Fibroblast of the aortic adventitia (primary cell): ENCODE results near the gene IGF2. TPM values are rescaled to one million over a fixed set of nuclear protein-coding genes. Genes with fewer than 3 reads are reported as not detected.

Source experiments
- DNase-seq: peaks from one replicate; pipeline ENCODE4 v3.0.0-alpha.2; 2010; ENCODE audit warnings: low read depth
- H3K4me3 ChIP-seq: 2 replicates; pipeline ENCODE4 v1.5.1; 2011; ENCODE audit warnings: low read depth, mild to moderate bottlenecking, control low read depth, low read length, moderate library complexity
- CTCF ChIP-seq: IDR thresholded peaks from 2 replicates; pipeline ENCODE4 v1.5.1; 2011; ENCODE audit warnings: mild to moderate bottlenecking, low read length, control low read depth, inconsistent platforms; ENCODE audit not compliant: insufficient read depth
- total RNA-seq: library from RNA; depleted of rRNA; stranded (reverse); fragments of >200 nt; gene quantifications from 2 replicates; pipeline ENCODE4 v1.2.3, GENCODE V29; 2012; ENCODE audit warnings: low replicate concordance

The IGF2 gene
- total RNA-seq, 1 donor = 3.3 TPM

- TF ChIP-seq CTCF = no peak
- no peak for DNase-seq
- H3K4me3 ChIP-seq = no peak overlapping the region
These were observed 2.8 kb downstream of the IGF2 start for GRCh38 chr11:2136209-2136951.

DNA sequence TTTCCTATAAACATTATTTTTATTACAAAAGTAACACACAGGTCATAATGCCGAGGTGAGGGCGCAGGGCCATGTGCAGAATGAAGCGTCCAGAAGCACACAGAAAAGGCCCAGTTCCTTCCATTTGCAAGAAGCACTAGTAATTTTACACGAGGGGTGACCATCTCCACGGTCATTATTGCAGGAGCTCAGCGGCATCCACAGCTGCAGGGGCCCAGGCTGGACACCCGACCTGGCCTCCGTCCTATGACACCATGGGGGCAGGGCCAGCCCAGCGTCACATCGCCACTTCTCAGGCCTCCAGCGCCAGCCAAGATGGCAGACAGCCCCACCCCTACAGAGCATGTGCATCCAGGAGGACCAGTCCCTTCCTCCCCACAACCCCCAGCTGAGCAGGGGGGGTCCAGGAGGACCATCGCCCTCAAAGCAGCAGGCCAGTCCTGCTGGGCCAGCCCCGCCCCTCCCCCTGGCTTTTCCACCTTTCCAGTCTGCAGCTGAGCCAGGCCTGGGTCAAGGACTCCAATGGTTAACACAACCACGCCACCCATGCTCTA, 3.5 kb downstream of the IGF2 start:
- no peak for TF ChIP-seq CTCF
- H3K4me3 ChIP-seq = no peak overlapping the region
- no peak for DNase-seq

- DNase-seq = no peak
- TF ChIP-seq CTCF = no peak
- no peak overlapping the region for H3K4me3 ChIP-seq
These were observed 4.1 kb downstream of the IGF2 start for GRCh38 chr11:2135018-2135569.

- no peak for DNase-seq
- no peak for TF ChIP-seq CTCF
- no peak overlapping the region for H3K4me3 ChIP-seq
These were observed 4.9 kb downstream of the IGF2 start for GRCh38 chr11:2134022-2135010.

GRCh38 chr11:2133241-2134021, 5.8 kb downstream of the IGF2 start:
- no peak for TF ChIP-seq CTCF
- DNase-seq = no peak
- H3K4me3 ChIP-seq = no peak overlapping the region

GRCh38 chr11:2132874-2133240, 6.3 kb downstream of the IGF2 start:
- no peak overlapping the region for H3K4me3 ChIP-seq
- no peak for DNase-seq
- TF ChIP-seq CTCF = no peak
